ENCODE results near the gene ACSBG1.
"Not testable (repeated sequence)": the region's sequence is repeated elsewhere in the genome, so short reads cannot be mapped to it uniquely, and the experiment has no call there.

Gene ACSBG1

DNA sequence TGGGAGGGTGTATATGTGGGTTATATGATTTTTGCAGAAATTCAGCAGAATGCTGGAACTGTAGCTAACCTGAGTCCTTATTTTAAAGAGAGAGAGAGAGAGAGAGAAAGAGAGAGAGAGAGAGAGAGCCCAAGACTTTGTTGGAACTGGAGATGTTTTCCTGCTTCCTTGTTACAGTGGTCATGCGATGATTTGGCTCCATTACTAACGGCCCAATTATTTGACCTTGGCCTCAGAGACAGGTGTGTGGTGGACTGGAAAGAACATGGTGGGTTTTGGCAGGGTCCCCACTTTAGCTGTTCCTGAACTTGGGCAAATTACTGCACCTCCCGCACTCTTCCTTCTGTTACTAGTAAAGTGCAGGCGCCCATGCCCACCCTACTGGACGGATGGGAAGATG is 14.8 kb upstream of the ACSBG1 start:
- no peak for DNase-seq

DNA sequence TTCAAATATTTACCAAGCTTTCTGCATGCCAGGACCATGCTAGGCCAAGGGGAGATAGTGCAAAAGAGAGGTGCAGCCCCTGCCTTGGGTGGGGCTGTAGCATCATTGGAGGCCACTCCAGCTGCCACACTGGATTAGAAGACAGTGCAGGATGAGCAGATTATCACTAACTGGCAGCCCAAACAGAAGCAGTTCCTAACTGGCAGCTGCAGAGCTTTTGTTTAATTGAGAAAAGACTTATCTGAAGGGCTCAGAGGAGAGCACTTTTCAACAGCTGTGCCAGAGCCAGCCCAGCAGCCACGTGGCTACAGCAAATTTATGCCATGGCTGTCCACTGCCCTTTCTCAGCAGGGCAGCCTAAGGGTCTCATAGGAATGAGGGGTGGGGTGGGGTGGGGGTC is 13.5 kb upstream of the ACSBG1 start:
- no peak for DNase-seq

DNA sequence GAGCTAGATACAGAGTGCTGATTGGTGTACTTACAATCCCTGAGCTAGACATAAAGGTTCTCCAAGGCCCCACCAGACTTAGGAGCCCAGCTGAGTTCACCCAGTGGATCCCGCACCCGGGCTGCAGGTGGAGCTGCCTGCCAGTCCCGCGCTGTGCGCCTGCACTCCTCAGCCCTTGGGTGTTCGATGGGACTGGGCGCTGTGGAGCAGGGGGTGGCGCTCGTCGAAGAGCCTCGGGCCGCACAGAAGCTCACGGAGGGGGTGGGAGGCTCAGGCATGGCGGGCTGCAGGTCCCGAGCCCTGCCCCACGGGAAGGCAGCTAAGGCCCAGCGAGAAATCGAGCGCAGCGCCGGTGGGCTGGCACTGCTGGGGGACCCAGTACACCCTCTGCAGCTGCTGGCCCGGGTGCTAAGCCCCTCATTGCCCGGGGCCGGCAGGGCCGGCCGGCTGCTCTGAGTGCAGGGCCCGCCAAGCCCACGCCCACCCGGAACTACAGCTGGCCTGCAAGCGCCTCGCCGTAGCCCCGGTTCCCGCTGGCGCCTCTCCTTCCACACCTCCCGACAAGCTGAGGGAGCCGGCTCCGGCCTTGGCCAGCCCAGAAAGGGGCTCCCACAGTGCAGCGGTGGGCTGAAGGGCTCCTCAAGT is 11.7 kb upstream of the ACSBG1 start:
- DNase-seq = not testable (repeated sequence)

DNA sequence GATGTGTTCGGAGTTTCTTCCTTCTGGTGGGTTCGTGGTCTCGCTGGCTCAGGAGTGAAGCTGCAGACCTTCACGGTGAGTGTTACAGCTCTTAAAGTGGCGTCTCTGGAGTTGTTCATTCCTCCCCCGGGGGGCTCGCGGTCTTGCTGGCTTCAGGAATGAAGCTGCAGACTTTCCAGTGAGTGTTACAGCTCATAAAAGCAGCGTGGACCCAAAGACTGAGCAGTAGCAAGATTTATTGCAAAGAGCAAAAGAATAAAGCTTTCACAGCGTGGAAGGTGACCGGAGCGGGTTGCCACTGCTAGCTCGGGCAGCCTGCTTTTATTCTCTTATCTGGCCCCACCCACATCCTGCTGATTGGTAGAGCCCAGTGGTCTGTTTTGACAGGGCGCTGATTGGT is 11.0 kb upstream of the ACSBG1 start:
- DNase-seq = not testable (repeated sequence)

DNA sequence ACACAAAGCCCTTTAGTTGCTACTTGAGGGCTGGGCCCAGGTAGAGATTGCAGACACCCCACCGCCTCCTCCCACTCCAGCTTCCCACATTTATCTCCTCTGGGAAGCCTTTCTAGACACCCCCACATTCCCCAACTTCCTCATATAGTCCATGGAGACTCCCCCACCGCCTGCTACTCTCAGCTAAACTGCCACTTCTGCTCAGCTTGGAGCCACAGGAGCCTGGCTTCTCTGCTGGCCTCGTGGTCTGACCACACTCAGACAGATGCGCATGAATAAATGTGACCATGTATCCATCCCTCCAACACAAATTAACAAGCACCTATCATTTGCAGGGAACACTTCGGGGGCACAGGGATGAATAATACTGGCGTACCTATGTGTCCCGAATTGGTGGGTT is 10.5 kb upstream of the ACSBG1 start:
- no peak for DNase-seq

- no peak for DNase-seq
Observed at GRCh38 chr15:78244101-78244500, 9.7 kb upstream of the ACSBG1 start.

DNA sequence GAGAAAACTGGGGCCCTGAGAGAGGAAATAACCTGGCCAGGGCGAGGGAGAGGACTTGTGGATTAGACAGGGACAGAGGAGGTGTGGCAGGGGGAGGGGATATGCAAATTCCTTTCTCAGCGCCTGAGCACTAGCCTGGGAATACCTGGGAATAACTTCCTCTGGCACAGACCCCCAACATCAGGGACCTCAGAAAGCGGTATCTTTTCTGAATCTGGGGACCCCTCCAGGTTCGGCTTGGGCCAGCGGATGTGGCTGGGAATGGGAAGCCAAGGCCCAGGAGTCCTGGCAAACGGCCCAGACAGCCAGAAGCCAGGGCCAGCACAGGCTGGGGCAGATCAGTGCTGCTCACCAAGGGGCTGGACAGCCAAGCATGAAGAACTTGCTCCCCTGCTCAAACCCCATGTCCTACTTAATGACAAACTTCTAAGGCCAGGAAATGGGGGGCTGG is 9.2 kb upstream of the ACSBG1 start:
- DNase-seq = no peak

DNA sequence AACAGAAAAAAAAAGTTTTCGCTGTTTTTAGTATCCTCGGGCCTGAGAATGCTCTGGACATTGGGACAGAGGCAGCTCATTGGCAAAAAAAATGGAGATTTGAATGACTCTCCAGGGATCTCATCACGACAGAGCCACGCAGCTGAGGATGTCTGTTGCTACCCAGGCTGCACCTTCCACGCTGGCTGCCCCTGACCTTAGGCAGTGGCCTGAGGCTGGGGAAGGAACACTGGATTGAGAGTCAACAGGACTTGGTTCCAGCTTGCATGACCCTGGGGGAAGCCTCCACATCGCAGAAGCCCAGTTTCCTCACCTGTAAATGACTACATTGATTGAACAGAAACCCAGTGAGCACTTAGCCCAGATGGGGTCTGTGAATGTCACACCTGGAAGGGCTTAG is 8.7 kb upstream of the ACSBG1 start:
- DNase-seq = no peak

- DNase-seq = no peak
Observed at GRCh38 chr15:78242128-78242527, 7.8 kb upstream of the ACSBG1 start.

- DNase-seq = peak; percentile 91
Observed at GRCh38 chr15:78241017-78241416, 6.7 kb upstream of the ACSBG1 start.

DNA sequence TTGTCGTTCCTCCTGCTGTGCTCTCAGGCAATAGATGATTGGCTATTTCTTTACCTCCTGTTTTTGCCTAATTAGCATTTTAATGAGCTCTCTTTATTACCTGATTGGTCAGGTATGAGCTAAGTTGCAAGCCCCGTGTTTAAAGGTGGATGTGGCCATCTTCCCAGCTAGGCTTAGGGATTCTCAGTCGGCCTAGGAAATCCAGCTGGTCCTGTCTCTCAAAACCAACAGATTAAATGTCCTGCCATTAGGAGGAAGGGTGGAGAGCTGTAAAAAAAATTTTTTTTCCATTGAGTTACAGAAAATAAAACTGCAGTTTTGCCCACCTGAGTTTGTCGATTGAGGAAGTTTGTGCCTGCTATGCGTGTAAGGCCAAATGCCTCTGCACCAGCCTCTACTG is 5.4 kb upstream of the ACSBG1 start:
- DNase-seq = no peak

DNA sequence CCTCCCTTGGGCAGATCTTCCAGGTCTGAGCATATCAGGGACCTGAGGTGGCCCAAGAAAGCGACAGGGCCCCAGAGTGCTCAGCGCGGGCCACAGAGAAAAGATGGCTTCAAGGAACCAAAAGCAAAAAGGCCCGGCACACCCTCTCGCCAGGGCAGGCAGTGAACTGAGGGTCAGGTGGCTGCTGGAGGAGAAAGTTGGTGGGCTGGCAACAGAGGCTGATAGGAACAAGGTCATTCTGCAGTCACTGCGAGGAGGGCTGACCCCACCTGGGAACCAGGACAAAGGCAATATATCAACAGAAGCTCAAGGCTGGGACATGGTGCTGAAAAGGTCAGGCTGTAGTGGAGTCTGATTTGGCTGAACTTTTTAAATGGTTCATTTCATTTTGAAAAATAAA is 2.8 kb upstream of the ACSBG1 start:
- DNase-seq = no peak

DNA sequence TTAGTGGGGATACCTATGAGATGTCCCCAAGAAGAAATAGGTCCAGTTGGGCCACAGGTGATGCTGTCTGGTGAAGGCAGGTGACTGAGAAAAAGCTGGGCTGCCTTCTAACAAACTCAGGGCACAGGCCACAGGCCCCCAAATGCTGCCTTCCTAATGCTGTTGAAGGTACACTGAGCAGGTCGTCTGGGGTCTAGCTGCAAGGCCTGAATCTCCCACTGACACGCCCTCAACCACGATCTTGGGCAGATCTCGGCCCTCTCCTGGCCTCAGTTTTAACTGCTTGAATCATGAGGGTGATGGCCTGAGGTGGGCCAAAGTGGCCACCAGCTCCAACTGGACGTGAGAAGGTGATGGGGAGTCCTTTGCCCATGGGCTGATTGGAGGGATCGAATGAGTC is 2.1 kb upstream of the ACSBG1 start:
- DNase-seq = no peak

DNA sequence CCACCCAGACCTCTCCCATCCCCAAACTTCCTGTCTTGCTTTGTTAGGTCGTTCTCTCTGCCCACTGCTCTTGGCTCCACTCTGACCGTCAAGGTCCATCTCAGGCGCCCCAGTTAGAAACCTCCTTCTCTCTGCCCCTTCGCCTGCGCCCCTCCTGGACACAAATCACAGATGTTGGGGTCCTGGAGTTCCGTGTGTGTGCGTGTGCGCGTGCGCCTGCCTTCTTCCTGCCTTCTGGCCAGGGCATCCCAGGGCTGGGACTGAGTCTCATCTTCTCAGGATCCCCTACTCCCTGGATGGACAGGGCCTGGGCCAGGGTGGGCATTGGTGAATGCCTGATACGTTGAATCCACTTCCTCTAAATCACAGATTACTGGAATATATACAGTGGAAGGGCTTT is 869 bp downstream of the ACSBG1 start:
- DNase-seq = no peak

DNA sequence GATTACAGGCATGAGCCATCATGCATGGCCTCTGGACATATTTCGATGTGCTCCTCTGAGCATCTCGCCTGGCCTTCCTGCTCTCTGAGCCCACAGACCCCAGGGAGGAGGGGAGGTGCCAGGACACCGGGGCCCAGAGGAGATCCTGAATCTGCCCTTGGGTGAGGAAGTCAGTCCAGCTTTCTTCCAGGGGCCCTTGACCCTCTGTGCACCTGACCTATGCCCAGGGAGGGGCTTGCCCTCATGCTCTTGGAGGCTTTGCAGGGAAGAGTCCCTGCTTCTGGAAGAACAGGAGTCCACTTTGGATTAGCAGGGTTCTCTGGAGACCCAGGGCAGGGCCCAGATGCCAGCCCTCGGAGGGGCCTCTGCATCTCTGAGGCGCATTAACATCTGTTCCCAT is 1.4 kb downstream of the ACSBG1 start:
- DNase-seq = no peak

DNA sequence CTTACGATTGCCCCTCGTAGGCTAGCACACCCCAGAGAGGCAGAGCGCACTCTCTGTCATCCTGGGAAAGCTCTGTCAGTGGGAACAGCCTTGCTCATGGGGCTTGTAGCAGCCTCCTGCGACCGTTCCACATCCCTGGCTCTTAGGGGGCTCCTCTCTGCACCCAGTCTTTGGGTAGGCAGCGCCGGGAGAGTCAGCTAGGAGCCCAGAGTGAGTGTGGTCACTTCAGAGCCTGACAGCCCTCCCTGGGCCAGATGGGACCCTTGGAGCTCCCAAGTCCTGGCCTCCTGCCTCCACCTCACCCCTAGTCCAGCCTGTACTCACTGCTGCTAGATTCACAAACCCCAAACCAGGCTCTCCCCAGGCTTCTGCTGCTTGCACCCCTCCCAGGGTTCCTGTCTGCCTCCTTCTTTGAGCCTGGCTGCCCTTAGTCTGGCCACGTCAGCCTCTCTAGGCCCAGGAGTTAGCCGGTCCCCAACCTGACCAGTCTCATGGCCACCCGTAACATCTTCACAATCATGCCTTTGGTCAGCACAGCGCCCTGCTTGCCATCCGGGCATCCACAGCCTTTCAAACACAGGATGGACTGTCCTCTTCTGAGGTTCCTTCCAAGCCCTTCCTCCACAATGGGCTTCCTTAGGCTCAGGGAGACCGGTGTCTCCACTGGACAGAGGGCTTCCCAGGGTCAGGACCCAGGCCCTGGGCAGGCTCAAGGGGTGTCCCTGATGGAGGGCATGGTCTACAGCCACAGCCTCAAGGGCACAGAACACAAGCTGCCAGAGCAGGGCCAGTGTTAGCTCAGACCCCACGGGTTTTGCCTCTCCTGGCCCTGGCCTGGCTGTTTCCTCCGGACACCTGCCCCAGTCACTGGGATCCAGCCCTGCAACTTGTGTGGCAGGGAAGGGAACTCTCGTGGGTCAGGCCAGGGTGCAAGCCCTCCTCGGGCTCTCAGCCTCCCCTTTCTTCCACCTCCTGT is 4.6 kb downstream of the ACSBG1 start:
- DNase-seq = no peak

GRCh38 chr15:78228356-78228996 is 5.9 kb downstream of the ACSBG1 start:
- no peak for DNase-seq

GRCh38 chr15:78225783-78226541 is 8.4 kb downstream of the ACSBG1 start:
- no peak for DNase-seq

- no peak for DNase-seq
Observed at GRCh38 chr15:78224023-78224411, 10.3 kb downstream of the ACSBG1 start.

GRCh38 chr15:78223396-78224022 is 10.9 kb downstream of the ACSBG1 start:
- no peak for DNase-seq

DNA sequence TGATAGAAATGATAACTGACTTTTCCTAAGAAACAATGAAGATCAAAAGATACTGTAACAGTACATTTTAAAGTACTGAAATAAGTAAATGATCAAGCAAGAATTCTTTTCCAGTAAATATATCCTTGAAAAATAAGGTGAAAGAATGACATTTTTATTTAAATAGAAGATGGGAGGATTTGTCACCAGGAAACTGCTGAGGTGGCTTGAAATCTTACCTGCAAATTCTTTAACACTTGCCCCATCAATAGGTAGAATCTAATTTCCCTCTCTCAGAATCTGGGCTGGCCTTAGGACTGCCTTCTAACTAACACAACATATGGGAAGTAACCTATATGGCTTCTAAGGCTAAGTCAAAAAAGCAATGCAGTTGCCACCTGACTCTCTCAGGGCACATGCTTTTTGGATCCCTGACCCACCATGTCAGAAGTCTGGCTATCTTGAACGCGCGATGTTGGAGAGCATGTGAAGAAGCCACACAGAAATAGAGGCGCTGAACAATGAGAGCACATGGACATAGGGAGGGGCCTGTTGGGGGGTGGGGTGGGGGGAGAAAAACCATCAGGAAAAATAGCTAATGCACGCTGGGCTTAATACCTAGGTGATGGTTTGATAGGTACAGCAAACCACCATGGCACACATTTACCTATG is 11.5 kb downstream of the ACSBG1 start:
- DNase-seq = no peak

GRCh38 chr15:78220713-78221112 is 13.7 kb downstream of the ACSBG1 start:
- DNase-seq = no peak
